NCI-H1048 (cell line): ENCODE results near the gene CMAS.
"Not testable (repeated sequence)": the region's sequence is repeated elsewhere in the genome, so short reads cannot be mapped to it uniquely, and the experiment has no call there.

Source experiments
- DNase-seq: peaks from one replicate; lab custom pipeline; 2025; lab: John Stamatoyannopoulos, UW

Gene CMAS

GRCh38 chr12:22046090-22046967 lies at the start of gene CMAS:
TSS of gene CMAS (plus strand) at chr12:22046218. CDS start at chr12:22046304, 86 bp downstream.
- DNase-seq: peak; percentile 36

GRCh38 chr12:21998295-21998694 lies 47.7 kb upstream of the CMAS start:
- no peak for DNase-seq

- DNase-seq: no peak
These were observed 47.2 kb upstream of the CMAS start for GRCh38 chr12:21998782-21999181.

GRCh38 chr12:22002430-22002829 lies 43.6 kb upstream of the CMAS start:
- no peak for DNase-seq

- DNase-seq: not testable (repeated sequence)
These were observed 38.2 kb upstream of the CMAS start for GRCh38 chr12:22007794-22008193.

- DNase-seq: no peak
These were observed 37.8 kb upstream of the CMAS start for GRCh38 chr12:22008196-22008595.

- DNase-seq: no peak
These were observed 31.8 kb upstream of the CMAS start for GRCh38 chr12:22014041-22014782.

GRCh38 chr12:22014783-22015144 lies 31.3 kb upstream of the CMAS start:
- no peak for DNase-seq

GRCh38 chr12:22016982-22017381 lies 29.0 kb upstream of the CMAS start:
- no peak for DNase-seq

GRCh38 chr12:22018860-22019259 lies 27.2 kb upstream of the CMAS start:
- DNase-seq: no peak

- DNase-seq: not testable (repeated sequence)
These were observed 22.5 kb upstream of the CMAS start for GRCh38 chr12:22023489-22023888.

- no peak for DNase-seq
These were observed 16.5 kb upstream of the CMAS start for GRCh38 chr12:22029491-22029890.

GRCh38 chr12:22029991-22030390 lies 16.0 kb upstream of the CMAS start:
- no peak for DNase-seq

- DNase-seq: no peak
These were observed 13.3 kb upstream of the CMAS start for GRCh38 chr12:22032732-22033131.

GRCh38 chr12:22034709-22035506 lies 11.1 kb upstream of the CMAS start:
- no peak for DNase-seq

- DNase-seq: no peak
These were observed 8.1 kb upstream of the CMAS start for GRCh38 chr12:22037947-22038346.

GRCh38 chr12:22038734-22039133 lies 7.3 kb upstream of the CMAS start:
- DNase-seq: no peak

- no peak for DNase-seq
These were observed 6.7 kb upstream of the CMAS start for GRCh38 chr12:22039361-22039760.

- no peak for DNase-seq
These were observed 2.9 kb upstream of the CMAS start for GRCh38 chr12:22042976-22043669.

- DNase-seq: no peak
These were observed 2.1 kb upstream of the CMAS start for GRCh38 chr12:22043943-22044342.

GRCh38 chr12:22044391-22044790 lies 1.6 kb upstream of the CMAS start:
- DNase-seq: no peak

GRCh38 chr12:22046968-22047390 lies 961 bp downstream of the CMAS start:
- DNase-seq: no peak
